GM23338 (cell line): ENCODE measurements around the gene TRUB1.

Experiments
- CREB1 ChIP-seq: fragments of 250-450 bp; sonication (Bioruptor Pico); IDR thresholded peaks from 2 replicates; pipeline ENCODE4 v1.5.0; 2020; ENCODE audit warnings: low read depth, mild to moderate bottlenecking, moderate library complexity
- EZH2 ChIP-seq: fragments of 200-600 bp; sonication (generic); IDR thresholded peaks from one replicate; pipeline ENCODE4 v1.8.0; 2017; ENCODE audit warnings: antibody characterized with exemption, mild to moderate bottlenecking, low read depth; ENCODE audit not compliant: unreplicated experiment
- EZH2phosphoT487 ChIP-seq: fragments of 200-600 bp; sonication (generic); IDR thresholded peaks from one replicate; pipeline ENCODE4 v1.8.1; 2018; ENCODE audit warnings: antibody characterized with exemption; ENCODE audit not compliant: unreplicated experiment
- JUNB ChIP-seq: IDR thresholded peaks from one replicate; pipeline ENCODE4 v1.6.1; 2016; ENCODE audit warnings: antibody characterized with exemption; ENCODE audit not compliant: unreplicated experiment
- NANOG ChIP-seq: IDR thresholded peaks from 2 replicates; pipeline ENCODE4 v1.6.1; 2016; ENCODE audit warnings: antibody characterized with exemption, borderline replicate concordance
- POLR2AphosphoS5 ChIP-seq: IDR thresholded peaks from 2 replicates; pipeline ENCODE4 v1.6.1; 2016; ENCODE audit warnings: antibody characterized with exemption, low read depth
- STAT1 ChIP-seq: IDR thresholded peaks from one replicate; pipeline ENCODE4 v1.6.1; 2016; ENCODE audit warnings: antibody characterized with exemption; ENCODE audit not compliant: unreplicated experiment
- TF ChIP-seq, protein P1 (sequence below), 2 experiments: fragments of 200-600 bp in 1 of 2; sonication (generic) in 1 of 2; conservative IDR thresholded peaks; 2 replicates each; pipeline versions ENCODE4 v1.5.1 to v1.6.1; 2016 to 2017; ENCODE audit warnings: antibody characterized with exemption in 2 of 2, low read depth in 2 of 2, mild to moderate bottlenecking in 2 of 2, moderate library complexity in 1 of 2
- TF ChIP-seq, protein P2 (sequence below): IDR thresholded peaks from one replicate; pipeline ENCODE4 v1.6.1; 2018; ENCODE audit warnings: antibody characterized with exemption; ENCODE audit not compliant: unreplicated experiment
- TF ChIP-seq, protein P3 (sequence below): IDR thresholded peaks from 2 replicates; pipeline ENCODE4 v1.6.1; 2016; ENCODE audit warnings: antibody characterized with exemption

DNA sequence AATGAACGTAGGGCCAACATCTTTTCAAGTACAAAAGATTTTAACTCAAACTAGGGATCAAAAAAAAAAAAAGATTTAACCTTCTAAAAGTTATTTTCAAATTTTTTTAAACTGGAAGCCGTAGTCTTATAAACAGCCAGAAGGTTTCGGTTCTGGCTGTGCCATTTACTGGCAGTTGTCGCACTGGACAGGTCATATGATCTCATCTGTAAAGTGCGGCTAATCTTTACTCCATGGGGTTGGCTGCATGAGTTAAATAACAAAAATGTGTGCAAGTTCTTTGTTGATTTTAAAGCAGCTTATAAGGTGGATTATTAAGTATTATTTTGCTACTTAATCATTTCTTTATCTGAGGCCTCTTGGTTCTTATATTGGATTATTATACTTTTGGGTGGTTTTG is 36.6 kb downstream of the TRUB1 start:
- TF ChIP-seq EZH2, result no peak
- TF ChIP-seq, protein P1, sequence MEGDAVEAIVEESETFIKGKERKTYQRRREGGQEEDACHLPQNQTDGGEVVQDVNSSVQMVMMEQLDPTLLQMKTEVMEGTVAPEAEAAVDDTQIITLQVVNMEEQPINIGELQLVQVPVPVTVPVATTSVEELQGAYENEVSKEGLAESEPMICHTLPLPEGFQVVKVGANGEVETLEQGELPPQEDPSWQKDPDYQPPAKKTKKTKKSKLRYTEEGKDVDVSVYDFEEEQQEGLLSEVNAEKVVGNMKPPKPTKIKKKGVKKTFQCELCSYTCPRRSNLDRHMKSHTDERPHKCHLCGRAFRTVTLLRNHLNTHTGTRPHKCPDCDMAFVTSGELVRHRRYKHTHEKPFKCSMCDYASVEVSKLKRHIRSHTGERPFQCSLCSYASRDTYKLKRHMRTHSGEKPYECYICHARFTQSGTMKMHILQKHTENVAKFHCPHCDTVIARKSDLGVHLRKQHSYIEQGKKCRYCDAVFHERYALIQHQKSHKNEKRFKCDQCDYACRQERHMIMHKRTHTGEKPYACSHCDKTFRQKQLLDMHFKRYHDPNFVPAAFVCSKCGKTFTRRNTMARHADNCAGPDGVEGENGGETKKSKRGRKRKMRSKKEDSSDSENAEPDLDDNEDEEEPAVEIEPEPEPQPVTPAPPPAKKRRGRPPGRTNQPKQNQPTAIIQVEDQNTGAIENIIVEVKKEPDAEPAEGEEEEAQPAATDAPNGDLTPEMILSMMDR (conservative IDR thresholded peaks at IDR 0.05; ENCODE audit: low read depth in 2 of 2), result no peak
- no peak for TF ChIP-seq JUNB
- no peak for TF ChIP-seq POLR2AphosphoS5
- TF ChIP-seq EZH2phosphoT487, result no peak
- TF ChIP-seq, protein P2, sequence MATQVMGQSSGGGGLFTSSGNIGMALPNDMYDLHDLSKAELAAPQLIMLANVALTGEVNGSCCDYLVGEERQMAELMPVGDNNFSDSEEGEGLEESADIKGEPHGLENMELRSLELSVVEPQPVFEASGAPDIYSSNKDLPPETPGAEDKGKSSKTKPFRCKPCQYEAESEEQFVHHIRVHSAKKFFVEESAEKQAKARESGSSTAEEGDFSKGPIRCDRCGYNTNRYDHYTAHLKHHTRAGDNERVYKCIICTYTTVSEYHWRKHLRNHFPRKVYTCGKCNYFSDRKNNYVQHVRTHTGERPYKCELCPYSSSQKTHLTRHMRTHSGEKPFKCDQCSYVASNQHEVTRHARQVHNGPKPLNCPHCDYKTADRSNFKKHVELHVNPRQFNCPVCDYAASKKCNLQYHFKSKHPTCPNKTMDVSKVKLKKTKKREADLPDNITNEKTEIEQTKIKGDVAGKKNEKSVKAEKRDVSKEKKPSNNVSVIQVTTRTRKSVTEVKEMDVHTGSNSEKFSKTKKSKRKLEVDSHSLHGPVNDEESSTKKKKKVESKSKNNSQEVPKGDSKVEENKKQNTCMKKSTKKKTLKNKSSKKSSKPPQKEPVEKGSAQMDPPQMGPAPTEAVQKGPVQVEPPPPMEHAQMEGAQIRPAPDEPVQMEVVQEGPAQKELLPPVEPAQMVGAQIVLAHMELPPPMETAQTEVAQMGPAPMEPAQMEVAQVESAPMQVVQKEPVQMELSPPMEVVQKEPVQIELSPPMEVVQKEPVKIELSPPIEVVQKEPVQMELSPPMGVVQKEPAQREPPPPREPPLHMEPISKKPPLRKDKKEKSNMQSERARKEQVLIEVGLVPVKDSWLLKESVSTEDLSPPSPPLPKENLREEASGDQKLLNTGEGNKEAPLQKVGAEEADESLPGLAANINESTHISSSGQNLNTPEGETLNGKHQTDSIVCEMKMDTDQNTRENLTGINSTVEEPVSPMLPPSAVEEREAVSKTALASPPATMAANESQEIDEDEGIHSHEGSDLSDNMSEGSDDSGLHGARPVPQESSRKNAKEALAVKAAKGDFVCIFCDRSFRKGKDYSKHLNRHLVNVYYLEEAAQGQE, result no peak
- TF ChIP-seq STAT1, result no peak
- TF ChIP-seq, protein P3, sequence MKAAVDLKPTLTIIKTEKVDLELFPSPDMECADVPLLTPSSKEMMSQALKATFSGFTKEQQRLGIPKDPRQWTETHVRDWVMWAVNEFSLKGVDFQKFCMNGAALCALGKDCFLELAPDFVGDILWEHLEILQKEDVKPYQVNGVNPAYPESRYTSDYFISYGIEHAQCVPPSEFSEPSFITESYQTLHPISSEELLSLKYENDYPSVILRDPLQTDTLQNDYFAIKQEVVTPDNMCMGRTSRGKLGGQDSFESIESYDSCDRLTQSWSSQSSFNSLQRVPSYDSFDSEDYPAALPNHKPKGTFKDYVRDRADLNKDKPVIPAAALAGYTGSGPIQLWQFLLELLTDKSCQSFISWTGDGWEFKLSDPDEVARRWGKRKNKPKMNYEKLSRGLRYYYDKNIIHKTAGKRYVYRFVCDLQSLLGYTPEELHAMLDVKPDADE, result no peak
- TF ChIP-seq NANOG, result no peak
- TF ChIP-seq CREB1 (CRISPR knock-in tag), result no peak
